Gastrocnemius medialis (tissue), 4 donors: Measurements from ENCODE around the gene PRKCH.

Source experiments
- POLR2A ChIP-seq, 2 donors: fragments of 450-650 bp; IDR thresholded peaks; one replicate each; pipeline ENCODE4 v1.6.1; 2017; ENCODE audit warnings: antibody characterized with exemption in 2 of 2, mild to moderate bottlenecking in 2 of 2, moderate library complexity in 2 of 2
- TF ChIP-seq, protein P1 (sequence below), 5 experiments: fragments of 450-650 bp in 3 of 5; fragments of 200-600 bp in 2 of 5; sonication (generic) in 2 of 5; IDR thresholded peaks in 4 of 5; conservative IDR thresholded peaks in 1 of 5; 1 replicate in 4 of 5; 2 replicates in 1 of 5; pipeline ENCODE4 v1.5.1; 2016 to 2019; ENCODE audit warnings: antibody characterized with exemption in 5 of 5, mild to moderate bottlenecking in 3 of 5, moderate library complexity in 3 of 5

DNA sequence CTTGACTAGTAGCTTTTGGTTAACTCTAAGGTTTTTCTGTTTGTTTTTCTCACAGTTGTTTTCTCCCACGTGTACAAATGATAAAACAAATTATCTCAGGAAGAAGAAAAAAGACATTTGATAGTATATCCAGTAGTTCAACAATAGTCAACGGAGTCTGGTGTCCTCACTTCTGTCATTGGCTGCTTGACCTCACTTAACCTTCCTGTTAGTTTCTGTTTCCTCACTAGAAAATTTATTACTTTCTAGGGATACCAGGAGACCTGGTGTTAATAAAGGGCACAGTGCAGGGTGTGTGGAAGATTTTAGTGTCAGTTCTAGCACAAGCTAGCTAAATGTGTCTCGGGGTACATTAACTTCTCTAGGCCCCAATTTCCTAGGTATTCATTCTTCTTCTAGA is 116.0 kb downstream of the PRKCH start:
- TF ChIP-seq, protein P1, sequence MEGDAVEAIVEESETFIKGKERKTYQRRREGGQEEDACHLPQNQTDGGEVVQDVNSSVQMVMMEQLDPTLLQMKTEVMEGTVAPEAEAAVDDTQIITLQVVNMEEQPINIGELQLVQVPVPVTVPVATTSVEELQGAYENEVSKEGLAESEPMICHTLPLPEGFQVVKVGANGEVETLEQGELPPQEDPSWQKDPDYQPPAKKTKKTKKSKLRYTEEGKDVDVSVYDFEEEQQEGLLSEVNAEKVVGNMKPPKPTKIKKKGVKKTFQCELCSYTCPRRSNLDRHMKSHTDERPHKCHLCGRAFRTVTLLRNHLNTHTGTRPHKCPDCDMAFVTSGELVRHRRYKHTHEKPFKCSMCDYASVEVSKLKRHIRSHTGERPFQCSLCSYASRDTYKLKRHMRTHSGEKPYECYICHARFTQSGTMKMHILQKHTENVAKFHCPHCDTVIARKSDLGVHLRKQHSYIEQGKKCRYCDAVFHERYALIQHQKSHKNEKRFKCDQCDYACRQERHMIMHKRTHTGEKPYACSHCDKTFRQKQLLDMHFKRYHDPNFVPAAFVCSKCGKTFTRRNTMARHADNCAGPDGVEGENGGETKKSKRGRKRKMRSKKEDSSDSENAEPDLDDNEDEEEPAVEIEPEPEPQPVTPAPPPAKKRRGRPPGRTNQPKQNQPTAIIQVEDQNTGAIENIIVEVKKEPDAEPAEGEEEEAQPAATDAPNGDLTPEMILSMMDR (IDR thresholded peaks at IDR 0.05 in 4 of 5, conservative IDR thresholded peaks at IDR 0.05 in 1 of 5), result no peak
- no peak for TF ChIP-seq POLR2A (IDR thresholded peaks at IDR 0.05)
